B cell (primary cell): ENCODE results near the gene ATP5ME.

Source experiments
- EZH2 ChIP-seq: IDR thresholded peaks from 2 replicates; pipeline ENCODE4 v1.6.1; 2012; ENCODE audit warnings: borderline replicate concordance, low read depth, mild to moderate bottlenecking, moderate library complexity, low read length; ENCODE audit not compliant: insufficient read depth, poor library complexity, severe bottlenecking
- TF ChIP-seq, protein P1 (sequence below): fragments of 200-600 bp; IDR thresholded peaks from one replicate; pipeline ENCODE4 v1.8.0; 2022; ENCODE audit warnings: antibody characterized with exemption, mild to moderate bottlenecking

GRCh38 chr4:658681-659667, 15.1 kb downstream of the ATP5ME start:
- TF ChIP-seq, protein P1, sequence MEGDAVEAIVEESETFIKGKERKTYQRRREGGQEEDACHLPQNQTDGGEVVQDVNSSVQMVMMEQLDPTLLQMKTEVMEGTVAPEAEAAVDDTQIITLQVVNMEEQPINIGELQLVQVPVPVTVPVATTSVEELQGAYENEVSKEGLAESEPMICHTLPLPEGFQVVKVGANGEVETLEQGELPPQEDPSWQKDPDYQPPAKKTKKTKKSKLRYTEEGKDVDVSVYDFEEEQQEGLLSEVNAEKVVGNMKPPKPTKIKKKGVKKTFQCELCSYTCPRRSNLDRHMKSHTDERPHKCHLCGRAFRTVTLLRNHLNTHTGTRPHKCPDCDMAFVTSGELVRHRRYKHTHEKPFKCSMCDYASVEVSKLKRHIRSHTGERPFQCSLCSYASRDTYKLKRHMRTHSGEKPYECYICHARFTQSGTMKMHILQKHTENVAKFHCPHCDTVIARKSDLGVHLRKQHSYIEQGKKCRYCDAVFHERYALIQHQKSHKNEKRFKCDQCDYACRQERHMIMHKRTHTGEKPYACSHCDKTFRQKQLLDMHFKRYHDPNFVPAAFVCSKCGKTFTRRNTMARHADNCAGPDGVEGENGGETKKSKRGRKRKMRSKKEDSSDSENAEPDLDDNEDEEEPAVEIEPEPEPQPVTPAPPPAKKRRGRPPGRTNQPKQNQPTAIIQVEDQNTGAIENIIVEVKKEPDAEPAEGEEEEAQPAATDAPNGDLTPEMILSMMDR = no peak
- TF ChIP-seq EZH2 = no peak
